ENCODE data around the gene MAT1A. TPM values are rescaled to one million over a fixed set of nuclear protein-coding genes. Genes with fewer than 3 reads are reported as not detected.

Gene MAT1A
- total RNA-seq, result under 1 TPM; 0.38 to 0.76 TPM
- polyA plus RNA-seq (ENCODE audit: insufficient read length in 6 of 6), result under 1 TPM; 0.33 to 0.78 (median 0.51) TPM
- long read RNA-seq, donor 1, result 0 reads
- long read RNA-seq, donor 2, result 0 reads
- long read RNA-seq, donor 3, result 0 reads
- long read RNA-seq, donor 4, result 0 reads
- long read RNA-seq, donor 5, result 0 reads
- long read RNA-seq, donor 6, result 0 reads
- long read RNA-seq, donor 7, result 0 reads
- long read RNA-seq, donor 8, result 0 reads
- long read RNA-seq, donor 9, result 0 reads
- long read RNA-seq, donor 10, result 0 reads
- long read RNA-seq, donor 11, result 0 reads
- long read RNA-seq, donor 12, result 0 reads

- Histone ChIP-seq H3K4me1 (no peaks in the 10 kb centered on the region), H3K9me3 (no peaks in the 10 kb centered on the region), H3K27ac (no peak within 1 kb of the TSS), H3K4me3 (no peak within 1 kb of the TSS), H3K36me3 (no peaks in the 10 kb centered on the region), H3K27me3 (peaks cover 0 to 10% of the 10 kb centered on the region in 2 donors)
- TF ChIP-seq, protein P1, sequence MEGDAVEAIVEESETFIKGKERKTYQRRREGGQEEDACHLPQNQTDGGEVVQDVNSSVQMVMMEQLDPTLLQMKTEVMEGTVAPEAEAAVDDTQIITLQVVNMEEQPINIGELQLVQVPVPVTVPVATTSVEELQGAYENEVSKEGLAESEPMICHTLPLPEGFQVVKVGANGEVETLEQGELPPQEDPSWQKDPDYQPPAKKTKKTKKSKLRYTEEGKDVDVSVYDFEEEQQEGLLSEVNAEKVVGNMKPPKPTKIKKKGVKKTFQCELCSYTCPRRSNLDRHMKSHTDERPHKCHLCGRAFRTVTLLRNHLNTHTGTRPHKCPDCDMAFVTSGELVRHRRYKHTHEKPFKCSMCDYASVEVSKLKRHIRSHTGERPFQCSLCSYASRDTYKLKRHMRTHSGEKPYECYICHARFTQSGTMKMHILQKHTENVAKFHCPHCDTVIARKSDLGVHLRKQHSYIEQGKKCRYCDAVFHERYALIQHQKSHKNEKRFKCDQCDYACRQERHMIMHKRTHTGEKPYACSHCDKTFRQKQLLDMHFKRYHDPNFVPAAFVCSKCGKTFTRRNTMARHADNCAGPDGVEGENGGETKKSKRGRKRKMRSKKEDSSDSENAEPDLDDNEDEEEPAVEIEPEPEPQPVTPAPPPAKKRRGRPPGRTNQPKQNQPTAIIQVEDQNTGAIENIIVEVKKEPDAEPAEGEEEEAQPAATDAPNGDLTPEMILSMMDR (IDR thresholded peaks at IDR 0.05), result no peak
- intact Hi-C loops (cut with DNase I), result no loop called here
- DNase-seq, result no peak
- ATAC-seq, result peak; percentile 69
These were observed at the start of gene MAT1A for GRCh38 chr10:80289451-80290287. TSS of gene MAT1A (minus strand) at chr10:80289658. CDS start at chr10:80289423, 235 bp downstream.

DNA sequence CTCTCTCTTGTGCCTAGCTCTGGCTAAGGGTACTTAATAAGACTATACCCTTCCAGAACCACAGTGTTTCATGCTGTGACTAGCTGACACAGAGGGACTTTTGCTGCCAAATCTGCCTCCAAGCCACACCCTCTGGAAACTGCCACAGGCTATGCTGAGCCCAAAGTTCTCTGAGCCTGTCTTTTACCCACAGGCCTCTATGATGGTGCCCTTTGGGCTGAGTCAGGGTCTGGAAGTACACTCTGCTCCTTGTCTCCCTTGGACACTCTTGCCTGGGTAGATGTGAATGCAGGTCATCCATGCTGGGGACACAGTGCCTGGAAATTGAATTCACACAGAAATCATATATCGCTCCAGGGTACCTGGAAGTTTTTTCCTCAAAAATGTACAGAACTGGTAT is 44.5 kb upstream of the MAT1A start:
- Histone ChIP-seq H3K4me1 (no peaks in the 10 kb centered on the region), H3K27ac (no peak overlapping the region), H3K27me3 (peaks cover 0 to 6% of the 10 kb centered on the region in 2 donors), H3K36me3 (no peaks in the 10 kb centered on the region), H3K4me3 (no peak overlapping the region), H3K9me3 (no peaks in the 10 kb centered on the region)
- ATAC-seq (no peak), DNase-seq (no peak)
- intact Hi-C loops (cut with DNase I), result no loop called here
- TF ChIP-seq, protein P1 (IDR thresholded peaks at IDR 0.05), result no peak

DNA sequence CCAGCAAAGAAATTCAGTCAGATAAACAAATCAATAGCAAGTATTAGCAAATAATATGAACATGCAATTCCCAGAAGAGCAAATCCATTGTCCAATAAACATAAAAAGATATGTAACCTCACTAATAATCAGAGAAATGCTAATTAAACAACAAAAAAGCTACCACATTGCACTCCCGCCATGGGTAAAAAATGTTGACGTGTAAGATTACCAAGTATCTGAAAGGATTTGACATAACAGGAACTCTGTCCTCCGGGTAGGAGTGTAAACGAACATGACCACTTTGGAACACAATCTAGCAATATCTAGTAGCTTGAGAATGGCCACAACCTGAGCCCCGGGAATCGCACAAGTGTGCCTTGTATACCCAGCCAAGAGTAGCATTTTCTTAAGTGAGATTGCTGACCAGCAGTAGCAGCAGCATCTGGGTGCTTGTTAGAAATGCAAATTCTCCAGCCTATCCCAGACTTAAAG is 35.5 kb upstream of the MAT1A start:
- H3K27ac ChIP-seq, result no peak overlapping the region
- H3K4me1 ChIP-seq, result no peaks in the 10 kb centered on the region
- no peak overlapping the region for H3K4me3 ChIP-seq
- TF ChIP-seq, protein P1 (IDR thresholded peaks at IDR 0.05), result no peak
- H3K36me3 ChIP-seq, result no peaks in the 10 kb centered on the region
- peaks cover 0 to 12% of the 10 kb centered on the region in 2 donors for H3K27me3 ChIP-seq
- no peak for ATAC-seq
- no peak for DNase-seq
- intact Hi-C loops (cut with DNase I), result no loop called here
- no peaks in the 10 kb centered on the region for H3K9me3 ChIP-seq

- intact Hi-C loops (cut with DNase I), result no loop called here
- TF ChIP-seq, protein P1 (IDR thresholded peaks at IDR 0.05), result no peak
- Histone ChIP-seq H3K9me3 (no peaks in the 10 kb centered on the region), H3K27ac (no peak overlapping the region), H3K27me3 (peaks cover 0 to 8% of the 10 kb centered on the region in 2 donors), H3K4me3 (no peak overlapping the region), H3K36me3 (no peaks in the 10 kb centered on the region), H3K4me1 (no peaks in the 10 kb centered on the region)
- no peak for DNase-seq
- ATAC-seq, result no peak
These were observed 34.6 kb upstream of the MAT1A start for GRCh38 chr10:80324086-80324485.

DNA sequence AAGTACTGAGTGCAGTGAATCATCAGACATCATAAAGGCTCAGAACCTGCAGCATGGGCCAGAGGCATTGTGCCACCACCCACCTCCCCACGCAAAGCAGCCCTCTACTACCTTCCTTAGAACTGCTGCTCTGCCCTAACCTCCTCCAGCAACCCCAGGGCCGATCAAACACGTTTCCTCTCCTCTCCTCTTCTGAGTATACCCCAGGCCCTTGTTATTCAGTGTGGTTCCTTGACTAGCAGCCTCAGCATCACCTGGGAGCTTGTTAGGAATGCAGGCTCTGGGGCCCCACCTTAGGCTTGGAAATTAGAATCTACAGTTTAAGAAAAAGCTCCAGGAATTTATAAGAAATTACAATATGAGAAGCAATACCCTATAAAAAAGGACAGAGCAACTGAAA is 33.9 kb upstream of the MAT1A start:
- intact Hi-C loops (cut with DNase I), result no loop called here
- Histone ChIP-seq H3K4me1 (no peaks in the 10 kb centered on the region), H3K36me3 (no peaks in the 10 kb centered on the region), H3K27me3 (peaks cover 0 to 4% of the 10 kb centered on the region in 2 donors), H3K27ac (no peak overlapping the region), H3K9me3 (no peaks in the 10 kb centered on the region), H3K4me3 (no peak overlapping the region)
- DNase-seq (no peak), ATAC-seq (no peak)
- TF ChIP-seq, protein P1 (IDR thresholded peaks at IDR 0.05), result no peak

All from left lung (tissue), 14 donors.